Vagina (tissue), 2 donors: ENCODE data around the gene STK32A.

Source experiments
- CTCF ChIP-seq, 3 experiments: fragments of 450-650 bp in 2 of 3; fragments of 200-600 bp in 1 of 3; sonication (generic) in 1 of 3; IDR thresholded peaks; one replicate each; pipeline ENCODE4 v1.5.1; 2017 to 2019; ENCODE audit warnings: antibody characterized with exemption in 3 of 3, mild to moderate bottlenecking in 2 of 3, moderate library complexity in 2 of 3
- POLR2A ChIP-seq, 2 donors: fragments of 450-650 bp; IDR thresholded peaks; one replicate each; pipeline ENCODE4 v1.6.1; 2017; ENCODE audit warnings: antibody characterized with exemption in 2 of 2, mild to moderate bottlenecking in 2 of 2, moderate library complexity in 2 of 2
- POLR2AphosphoS5 ChIP-seq, 2 donors: sonication (generic); formaldehyde crosslinking; IDR thresholded peaks; one replicate each; pipeline ENCODE4 v1.9.0; 2017; ENCODE audit warnings: antibody characterized with exemption in 2 of 2, mild to moderate bottlenecking in 2 of 2, low read depth in 1 of 2; ENCODE audit not compliant: insufficient read depth in 1 of 2

GRCh38 chr5:147359101-147359500, 124.3 kb downstream of the STK32A start:
- TF ChIP-seq CTCF (IDR thresholded peaks at IDR 0.05) (no peak), POLR2AphosphoS5 (IDR thresholded peaks at IDR 0.05; ENCODE audit: insufficient read depth in 1 of 2, low read depth in 1 of 2) (no peak), POLR2A (IDR thresholded peaks at IDR 0.05) (no peak)
